ENCODE measurements around the gene KCTD7.

KCTD7 gene

GRCh38 chr7:66638309-66639099 lies 9.8 kb downstream of the KCTD7 start:
- Histone ChIP-seq H3K9me3 (ENCODE audit: severe bottlenecking) (no peaks in the 10 kb centered on the region), H3K27me3 (ENCODE audit: insufficient read depth, low read depth, severe bottlenecking) (no peaks in the 10 kb centered on the region), H3K4me3 (ENCODE audit: low read depth, low read length) (no peak overlapping the region), H3K36me3 (peaks cover 47% of the 10 kb centered on the region), H3K27ac (no peak overlapping the region)
- no peak for DNase-seq
- TF ChIP-seq, protein P1, sequence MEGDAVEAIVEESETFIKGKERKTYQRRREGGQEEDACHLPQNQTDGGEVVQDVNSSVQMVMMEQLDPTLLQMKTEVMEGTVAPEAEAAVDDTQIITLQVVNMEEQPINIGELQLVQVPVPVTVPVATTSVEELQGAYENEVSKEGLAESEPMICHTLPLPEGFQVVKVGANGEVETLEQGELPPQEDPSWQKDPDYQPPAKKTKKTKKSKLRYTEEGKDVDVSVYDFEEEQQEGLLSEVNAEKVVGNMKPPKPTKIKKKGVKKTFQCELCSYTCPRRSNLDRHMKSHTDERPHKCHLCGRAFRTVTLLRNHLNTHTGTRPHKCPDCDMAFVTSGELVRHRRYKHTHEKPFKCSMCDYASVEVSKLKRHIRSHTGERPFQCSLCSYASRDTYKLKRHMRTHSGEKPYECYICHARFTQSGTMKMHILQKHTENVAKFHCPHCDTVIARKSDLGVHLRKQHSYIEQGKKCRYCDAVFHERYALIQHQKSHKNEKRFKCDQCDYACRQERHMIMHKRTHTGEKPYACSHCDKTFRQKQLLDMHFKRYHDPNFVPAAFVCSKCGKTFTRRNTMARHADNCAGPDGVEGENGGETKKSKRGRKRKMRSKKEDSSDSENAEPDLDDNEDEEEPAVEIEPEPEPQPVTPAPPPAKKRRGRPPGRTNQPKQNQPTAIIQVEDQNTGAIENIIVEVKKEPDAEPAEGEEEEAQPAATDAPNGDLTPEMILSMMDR (IDR thresholded peaks at IDR 0.05; ENCODE audit: low read depth, low read length), result no peak

- peaks cover 48% of the 10 kb centered on the region for H3K36me3 ChIP-seq
- DNase-seq, result no peak
Measured at GRCh38 chr7:66639773-66640172, 11.1 kb downstream of the KCTD7 start.

DNA sequence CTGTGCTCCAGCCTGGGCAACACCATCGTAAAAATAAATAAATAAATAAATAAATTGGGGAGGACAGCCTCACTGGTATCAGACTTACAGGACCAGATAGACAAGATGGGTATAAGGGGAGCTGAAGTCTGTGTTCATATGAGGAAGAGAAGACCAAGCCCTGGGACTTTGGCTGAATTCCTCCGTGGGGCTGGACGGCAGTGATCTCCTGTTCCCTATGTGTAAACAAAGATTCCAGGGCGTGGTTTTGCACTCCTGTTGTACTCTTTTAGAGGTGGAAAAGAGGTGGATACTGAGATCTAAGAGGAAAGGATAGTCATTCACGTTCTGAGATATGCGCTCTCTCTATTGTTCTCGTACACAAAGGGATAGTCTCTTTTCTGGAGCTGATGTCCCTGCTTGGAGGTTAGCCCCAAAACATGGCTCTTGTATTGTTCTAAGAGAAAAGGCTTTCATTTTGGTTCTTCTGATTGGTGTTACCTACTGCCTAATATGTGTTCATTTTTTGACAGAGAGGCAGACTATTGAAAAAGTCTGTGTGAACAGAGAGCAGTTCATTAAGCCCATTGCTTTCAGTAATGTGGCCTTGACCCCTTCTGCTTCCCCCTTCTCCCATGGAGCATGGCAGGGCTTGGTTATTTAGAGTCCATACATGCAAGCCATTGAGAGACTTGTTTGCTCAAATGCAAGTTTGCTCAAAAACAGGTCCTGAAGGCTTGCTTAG lies 12.3 kb downstream of the KCTD7 start:
- TF ChIP-seq, protein P1 (IDR thresholded peaks at IDR 0.05; ENCODE audit: low read depth, low read length), result no peak

More at GRCh38 chr7:66639773-66640172, 11.1 kb downstream of the KCTD7 start:
- Histone ChIP-seq H3K9me3 (ENCODE audit: severe bottlenecking) (no peaks in the 10 kb centered on the region), H3K4me3 (ENCODE audit: low read depth, low read length) (no peak overlapping the region), H3K27ac (no peak overlapping the region), H3K27me3 (ENCODE audit: insufficient read depth, low read depth, severe bottlenecking) (no peaks in the 10 kb centered on the region)
- TF ChIP-seq, protein P1 (IDR thresholded peaks at IDR 0.05; ENCODE audit: low read depth, low read length), result no peak

DNA sequence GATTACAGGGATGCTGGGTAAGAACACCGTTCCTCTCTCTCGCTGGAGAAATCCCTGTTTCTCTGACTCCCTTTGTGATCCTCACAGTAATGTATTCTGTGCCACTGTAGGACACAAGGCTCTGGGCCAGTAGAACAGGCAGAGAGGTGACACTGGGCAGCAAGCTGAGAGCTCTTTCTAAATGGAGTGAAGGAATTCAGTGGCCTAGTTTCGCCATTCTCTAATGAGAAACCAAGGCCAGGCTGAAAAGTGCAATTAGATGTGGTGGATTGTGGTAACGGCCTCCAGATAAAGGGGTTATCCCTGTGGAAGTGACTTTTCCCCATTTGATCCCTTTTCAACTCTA lies 12.8 kb downstream of the KCTD7 start:
- Histone ChIP-seq H3K9me3 (ENCODE audit: severe bottlenecking) (no peaks in the 10 kb centered on the region), H3K27me3 (ENCODE audit: insufficient read depth, low read depth, severe bottlenecking) (no peaks in the 10 kb centered on the region), H3K27ac (no peak overlapping the region), H3K4me3 (ENCODE audit: low read depth, low read length) (no peak overlapping the region), H3K36me3 (peaks cover 50% of the 10 kb centered on the region)
- TF ChIP-seq, protein P1 (IDR thresholded peaks at IDR 0.05; ENCODE audit: low read depth, low read length), result no peak
- no peak for DNase-seq

More for the DNA sequence above, 12.3 kb downstream of the KCTD7 start:
- H3K9me3 ChIP-seq (ENCODE audit: severe bottlenecking), result no peaks in the 10 kb centered on the region
- no peak overlapping the region for H3K27ac ChIP-seq
- no peak for DNase-seq
- no peaks in the 10 kb centered on the region for H3K27me3 ChIP-seq (ENCODE audit: insufficient read depth, low read depth, severe bottlenecking)
- peaks cover 50% of the 10 kb centered on the region for H3K36me3 ChIP-seq
- H3K4me3 ChIP-seq (ENCODE audit: low read depth, low read length), result no peak overlapping the region

- H3K4me3 ChIP-seq (ENCODE audit: low read depth, low read length), result no peak overlapping the region
Measured at GRCh38 chr7:66642186-66642585, 13.5 kb downstream of the KCTD7 start.

More at GRCh38 chr7:66642186-66642585, 13.5 kb downstream of the KCTD7 start:
- peaks cover 50% of the 10 kb centered on the region for H3K36me3 ChIP-seq
- no peaks in the 10 kb centered on the region for H3K27me3 ChIP-seq (ENCODE audit: insufficient read depth, low read depth, severe bottlenecking)
- TF ChIP-seq, protein P1 (IDR thresholded peaks at IDR 0.05; ENCODE audit: low read depth, low read length), result no peak
- no peak for DNase-seq
- no peaks in the 10 kb centered on the region for H3K9me3 ChIP-seq (ENCODE audit: severe bottlenecking)
- H3K27ac ChIP-seq, result no peak overlapping the region
